SU-DHL-6 (cell line): ENCODE data around the gene WNT9A.

Experiments
- CTCF ChIP-seq: fragments of 200-600 bp; sonication (generic); IDR thresholded peaks from one replicate; pipeline ENCODE4 v1.5.1; 2017; ENCODE audit warnings: antibody characterized with exemption, mild to moderate bottlenecking, low read length, moderate library complexity; ENCODE audit not compliant: insufficient read depth, poor library complexity, severe bottlenecking
- EZH2phosphoT487 ChIP-seq: fragments of 200-600 bp; sonication (generic), shearing (Covaris generic); conservative IDR thresholded peaks from 2 replicates; pipeline ENCODE4 v1.6.1; 2018; ENCODE audit warnings: mild to moderate bottlenecking, antibody characterized with exemption, low read length, moderate library complexity, mixed read lengths

GRCh38 chr1:227958617-227959324, 11.0 kb upstream of the WNT9A start:
- TF ChIP-seq CTCF (no peak), EZH2phosphoT487 (no peak)
